Upper lobe of left lung (tissue), 4 donors: Measurements from ENCODE around the gene PRKAB1.

Experiments used
- CTCF ChIP-seq, 6 experiments: fragments of 450-650 bp in 4 of 6; fragments of 200-600 bp in 2 of 6; sonication (generic) in 2 of 6; IDR thresholded peaks; one replicate each; pipeline ENCODE4 v1.5.1; 2016 to 2019; ENCODE audit warnings: antibody characterized with exemption in 6 of 6
- POLR2A ChIP-seq, 4 donors: fragments of 450-650 bp; IDR thresholded peaks; one replicate each; pipeline ENCODE4 v1.5.1; 2016 to 2017; ENCODE audit warnings: antibody characterized with exemption in 4 of 4, mild to moderate bottlenecking in 2 of 4

GRCh38 chr12:119678459-119678858 is 10.5 kb downstream of the PRKAB1 start:
- no peak for TF ChIP-seq CTCF (IDR thresholded peaks at IDR 0.05)
- no peak for TF ChIP-seq POLR2A (IDR thresholded peaks at IDR 0.05)
